Esophagus squamous epithelium (tissue), 5 donors: ENCODE data around the gene TRIM66. TPM values are rescaled to one million over a fixed set of nuclear protein-coding genes. Genes with fewer than 3 reads are reported as not detected.

Source experiments
- DNase-seq: peaks from one replicate; lab custom pipeline; 2025; lab: John Stamatoyannopoulos, UW
- H3K27ac ChIP-seq, 4 donors: fragments of 200-600 bp; sonication (generic); one replicate each; pipeline ENCODE4 v1.5.1; 2016 to 2019; ENCODE audit warnings: mild to moderate bottlenecking in 1 of 4
- H3K27me3 ChIP-seq, 4 donors: fragments of 200-600 bp; sonication (generic); 1 replicate in 3 of 4; 2 replicates in 1 of 4; pipeline versions ENCODE4 v1.5.1 to v1.6.0; 2017 to 2021; ENCODE audit warnings: antibody characterized with exemption in 1 of 4
- H3K36me3 ChIP-seq, 3 donors: fragments of 200-600 bp; sonication (generic); one replicate each; pipeline ENCODE4 v1.5.1; 2016 to 2019
- H3K4me1 ChIP-seq, 3 donors: fragments of 200-600 bp; sonication (generic); one replicate each; pipeline ENCODE4 v1.5.1; 2017 to 2019
- H3K4me3 ChIP-seq, 4 donors: fragments of 200-600 bp; sonication (generic); 1 replicate in 3 of 4; 2 replicates in 1 of 4; pipeline ENCODE4 v1.5.1; 2016 to 2019; ENCODE audit warnings: mild to moderate bottlenecking in 2 of 4, moderate library complexity in 1 of 4
- H3K9me3 ChIP-seq, 3 donors: fragments of 200-600 bp; sonication (generic); one replicate each; pipeline ENCODE4 v1.5.1; 2016 to 2019
- CTCF ChIP-seq, 6 experiments: fragments of 450-650 bp in 4 of 6; fragments of 200-600 bp in 2 of 6; sonication (generic) in 2 of 6; IDR thresholded peaks; one replicate each; pipeline ENCODE4 v1.5.1; 2016 to 2019; ENCODE audit warnings: antibody characterized with exemption in 6 of 6, mild to moderate bottlenecking in 4 of 6, moderate library complexity in 4 of 6
- POLR2A ChIP-seq, 4 donors: fragments of 450-650 bp; IDR thresholded peaks; one replicate each; pipeline ENCODE4 v1.6.1; 2017; ENCODE audit warnings: antibody characterized with exemption in 4 of 4, mild to moderate bottlenecking in 4 of 4, moderate library complexity in 3 of 4
- WGBS, 2 donors: methylation state at CpG; one replicate each; pipeline ENCODE4 v1.1.5; 2018; 5-methylcytosine and 5-hydroxymethylcytosine counted together
- intact Hi-C: fragments of 100-400 bp; cut with DNase I; formaldehyde crosslinking; loops from one replicate; pipeline ENCODE4 v1.15.0; 2022
- total RNA-seq, 4 donors: library from RNA; depleted of rRNA; stranded (reverse); fragments of >200 nt; gene quantifications; one replicate each; pipeline ENCODE4 v1.1.0, GENCODE V29; 2016
- donor health status: DM: yes; HTN: yes; CAD: no.

TRIM66 gene
- total RNA-seq, 4 donors from 2014 or later = 4.5 to 5.5 (median 4.8) TPM

GRCh38 chr11:8709777-8710176 lies 27.3 kb upstream of the TRIM66 start:
- Histone ChIP-seq H3K27ac (peak overlapping the region; percentile 76 to 94 (median 91)), H3K36me3 (peaks cover 12 to 90% (median 13%) of the 10 kb centered on the region in 3 donors), H3K4me3 (no peak overlapping the region), H3K4me1 (peaks cover 15 to 55% (median 37%) of the 10 kb centered on the region in 3 donors), H3K9me3 (no peaks in the 10 kb centered on the region), H3K27me3 (no peaks in the 10 kb centered on the region)
- intact Hi-C loops = no loop called here
- DNase-seq = no peak
- no peak for TF ChIP-seq CTCF (IDR thresholded peaks at IDR 0.05)
- no peak for TF ChIP-seq POLR2A (IDR thresholded peaks at IDR 0.05)
- 78 to 86% methylated on average over 4 of the region's 4 CpGs for WGBS, 2 donors

GRCh38 chr11:8709002-8709672 lies 26.7 kb upstream of the TRIM66 start:
- intact Hi-C loops = no loop called here

GRCh38 chr11:8707541-8708191 lies 25.2 kb upstream of the TRIM66 start:
- peaks cover 15 to 39% (median 28%) of the 10 kb centered on the region in 3 donors for H3K4me1 ChIP-seq
- peak overlapping the region in 1 of 4 donors; percentile 10 for H3K4me3 ChIP-seq
- DNase-seq = no peak
- peaks cover 12 to 90% (median 16%) of the 10 kb centered on the region in 3 donors for H3K36me3 ChIP-seq
- no peaks in the 10 kb centered on the region for H3K9me3 ChIP-seq
- peak overlapping the region; percentile 76 to 94 (median 91) for H3K27ac ChIP-seq
- no peak for TF ChIP-seq CTCF (IDR thresholded peaks at IDR 0.05)
- no peak for TF ChIP-seq POLR2A (IDR thresholded peaks at IDR 0.05)
- H3K27me3 ChIP-seq = no peaks in the 10 kb centered on the region
- 34 to 37% methylated on average over 7 of the region's 10 CpGs for WGBS, 2 donors
- intact Hi-C loops = no loop called here

More at GRCh38 chr11:8709002-8709672, 26.7 kb upstream of the TRIM66 start:
- H3K27ac ChIP-seq = peak overlapping the region; percentile 76 to 94 (median 91)
- 32 to 33% methylated on average over 11 of the region's 12 CpGs for WGBS, 2 donors
- TF ChIP-seq CTCF (IDR thresholded peaks at IDR 0.05) (no peak), POLR2A (IDR thresholded peaks at IDR 0.05) (peak in 2 of 4 donors; percentile 41 to 51)
- H3K27me3 ChIP-seq = no peaks in the 10 kb centered on the region
- no peak for DNase-seq
- H3K36me3 ChIP-seq = peaks cover 12 to 90% (median 13%) of the 10 kb centered on the region in 3 donors
- H3K9me3 ChIP-seq = no peaks in the 10 kb centered on the region
- H3K4me3 ChIP-seq = no peak overlapping the region
- H3K4me1 ChIP-seq = peaks cover 15 to 49% (median 32%) of the 10 kb centered on the region in 3 donors

- peaks cover 12 to 90% (median 16%) of the 10 kb centered on the region in 3 donors for H3K36me3 ChIP-seq
- H3K27me3 ChIP-seq = no peaks in the 10 kb centered on the region
- no peak for TF ChIP-seq POLR2A (IDR thresholded peaks at IDR 0.05)
- no peak for TF ChIP-seq CTCF (IDR thresholded peaks at IDR 0.05)
- H3K4me1 ChIP-seq = peaks cover 15 to 39% (median 28%) of the 10 kb centered on the region in 3 donors
- DNase-seq = no peak
- no peaks in the 10 kb centered on the region for H3K9me3 ChIP-seq
- H3K27ac ChIP-seq = peak overlapping the region; percentile 76 to 94 (median 91)
- 81 to 89% methylated on average over 3 to 8 of the region's 14 CpGs for WGBS, 2 donors
- intact Hi-C loops = no loop called here
- H3K4me3 ChIP-seq = no peak overlapping the region
Measured at GRCh38 chr11:8706673-8707432, 24.4 kb upstream of the TRIM66 start.
